Testis (tissue), 2 donors: Measurements from ENCODE around the gene TBPL1.

Experiments used
- CTCF ChIP-seq, 3 experiments: fragments of 450-650 bp in 2 of 3; fragments of 200-600 bp in 1 of 3; sonication (generic) in 1 of 3; IDR thresholded peaks; one replicate each; pipeline ENCODE4 v1.5.1; 2016 to 2019; ENCODE audit warnings: antibody characterized with exemption in 3 of 3, mild to moderate bottlenecking in 2 of 3, moderate library complexity in 1 of 3
- POLR2A ChIP-seq: fragments of 450-650 bp; IDR thresholded peaks from one replicate; pipeline ENCODE4 v1.6.1; 2017; ENCODE audit warnings: antibody characterized with exemption, mild to moderate bottlenecking, moderate library complexity

GRCh38 chr6:133985970-133986369 lies 32.9 kb downstream of the TBPL1 start:
- TF ChIP-seq CTCF (IDR thresholded peaks at IDR 0.05): no peak
- TF ChIP-seq POLR2A: no peak
